ENCODE measurements around the gene NARF. TPM values are rescaled to one million over a fixed set of nuclear protein-coding genes. Genes with fewer than 3 reads are reported as not detected.
A peak's percentile ranks its signal among the peaks of the same experiment; 100 is the strongest.
"Not testable (repeated sequence)": the region's sequence is repeated elsewhere in the genome, so short reads cannot be mapped to it uniquely, and the experiment has no call there.

NARF gene
- total and polyA plus RNA-seq, 2 experiments from 2014 or later, result 43.9 to 91.8 TPM

- no peaks in the 10 kb centered on the region for H3K9me3 ChIP-seq (ENCODE audit: low read depth)
- H3K27ac ChIP-seq, result peak overlapping the region; percentile 93
- DNase-seq (ENCODE audit: low spot score), result no peak
- WGBS (ENCODE audit: low lambda C conversion rate, missing lambda C conversion rate), result 62% methylated on average over 7 of the region's 7 CpGs
- H3K79me2 ChIP-seq, result peaks cover 98% of the 10 kb centered on the region
- no peak for TF ChIP-seq EZH2 (IDR thresholded peaks at IDR 0.05; ENCODE audit: borderline replicate concordance)
- TF ChIP-seq, protein P1, sequence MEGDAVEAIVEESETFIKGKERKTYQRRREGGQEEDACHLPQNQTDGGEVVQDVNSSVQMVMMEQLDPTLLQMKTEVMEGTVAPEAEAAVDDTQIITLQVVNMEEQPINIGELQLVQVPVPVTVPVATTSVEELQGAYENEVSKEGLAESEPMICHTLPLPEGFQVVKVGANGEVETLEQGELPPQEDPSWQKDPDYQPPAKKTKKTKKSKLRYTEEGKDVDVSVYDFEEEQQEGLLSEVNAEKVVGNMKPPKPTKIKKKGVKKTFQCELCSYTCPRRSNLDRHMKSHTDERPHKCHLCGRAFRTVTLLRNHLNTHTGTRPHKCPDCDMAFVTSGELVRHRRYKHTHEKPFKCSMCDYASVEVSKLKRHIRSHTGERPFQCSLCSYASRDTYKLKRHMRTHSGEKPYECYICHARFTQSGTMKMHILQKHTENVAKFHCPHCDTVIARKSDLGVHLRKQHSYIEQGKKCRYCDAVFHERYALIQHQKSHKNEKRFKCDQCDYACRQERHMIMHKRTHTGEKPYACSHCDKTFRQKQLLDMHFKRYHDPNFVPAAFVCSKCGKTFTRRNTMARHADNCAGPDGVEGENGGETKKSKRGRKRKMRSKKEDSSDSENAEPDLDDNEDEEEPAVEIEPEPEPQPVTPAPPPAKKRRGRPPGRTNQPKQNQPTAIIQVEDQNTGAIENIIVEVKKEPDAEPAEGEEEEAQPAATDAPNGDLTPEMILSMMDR (IDR thresholded peaks at IDR 0.05; ENCODE audit: poor library complexity), result no peak
- no peak for TF ChIP-seq EZH2phosphoT487 (IDR thresholded peaks at IDR 0.05; ENCODE audit: low read depth, severe bottlenecking, unreplicated experiment)
- no peaks in the 10 kb centered on the region for H3K9me2 ChIP-seq (replicated peaks; ENCODE audit: insufficient read depth)
- no peaks in the 10 kb centered on the region for H3K36me3 ChIP-seq (replicated peaks; ENCODE audit: insufficient read depth, low read depth)
- H3K4me2 ChIP-seq, result peak overlapping the region; percentile 30
- H3K27me3 ChIP-seq, result no peaks in the 10 kb centered on the region
- peaks cover 43% of the 10 kb centered on the region for H3K4me1 ChIP-seq (ENCODE audit: insufficient read depth)
- H3K4me3 ChIP-seq, result no peak overlapping the region
- no peak overlapping the region for H2AFZ ChIP-seq
- peaks cover 90% of the 10 kb centered on the region for H4K20me1 ChIP-seq (ENCODE audit: insufficient read depth, poor library complexity, severe bottlenecking)
Observed at GRCh38 chr17:82534401-82534812, 75.9 kb downstream of the NARF start.

DNA sequence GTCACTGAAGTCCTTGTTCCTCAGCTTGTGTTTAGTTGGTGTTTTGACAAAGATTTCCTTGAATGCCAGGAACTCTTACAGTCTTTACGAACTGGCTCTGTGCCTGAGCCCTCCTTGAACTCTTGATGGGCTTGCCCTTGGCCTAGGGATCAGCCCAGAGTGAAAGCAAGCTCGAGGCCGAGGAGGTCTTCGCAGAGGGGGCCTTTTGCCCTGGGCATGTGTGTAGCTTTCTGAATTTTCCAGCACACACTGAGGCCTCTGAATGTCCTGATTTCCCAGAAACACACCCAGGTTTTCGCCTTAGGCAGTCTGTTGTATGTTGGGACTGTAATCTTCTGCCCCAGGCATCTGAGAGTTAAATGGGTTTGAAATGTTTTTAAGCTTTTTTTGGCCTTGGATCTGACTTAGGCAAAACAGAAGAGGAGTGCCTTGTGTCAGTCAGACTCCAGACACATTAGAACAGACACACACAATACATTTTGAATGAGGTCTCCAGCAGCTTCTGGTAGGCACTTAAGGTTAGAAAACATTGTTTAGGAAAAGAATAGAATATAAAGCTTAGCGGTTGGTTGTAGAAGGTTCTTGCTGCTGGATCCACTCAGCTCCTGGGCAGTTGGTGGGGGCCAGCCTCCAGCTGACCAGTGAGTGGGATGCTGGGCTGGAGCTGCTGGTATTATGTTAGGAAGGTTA lies 78.1 kb downstream of the NARF start:
- no peak for DNase-seq (ENCODE audit: low spot score)
- no peaks in the 10 kb centered on the region for H3K9me2 ChIP-seq (replicated peaks; ENCODE audit: insufficient read depth)
- no peaks in the 10 kb centered on the region for H3K36me3 ChIP-seq (replicated peaks; ENCODE audit: insufficient read depth, low read depth)
- H3K9me3 ChIP-seq (ENCODE audit: low read depth), result no peaks in the 10 kb centered on the region
- H3K27ac ChIP-seq, result peak overlapping the region; percentile 93
- H3K27me3 ChIP-seq, result no peaks in the 10 kb centered on the region
- TF ChIP-seq EZH2phosphoT487 (IDR thresholded peaks at IDR 0.05; ENCODE audit: low read depth, severe bottlenecking, unreplicated experiment), result no peak
- TF ChIP-seq EZH2 (IDR thresholded peaks at IDR 0.05; ENCODE audit: borderline replicate concordance), result no peak
- TF ChIP-seq, protein P1 (IDR thresholded peaks at IDR 0.05; ENCODE audit: poor library complexity), result no peak
- no peak overlapping the region for H2AFZ ChIP-seq
- peaks cover 28% of the 10 kb centered on the region for H3K4me1 ChIP-seq (ENCODE audit: insufficient read depth)
- 37% methylated on average over 6 of the region's 6 CpGs for WGBS (ENCODE audit: low lambda C conversion rate, missing lambda C conversion rate)
- H3K4me3 ChIP-seq, result no peak overlapping the region
- H3K79me2 ChIP-seq, result peaks cover 98% of the 10 kb centered on the region
- peaks cover 88% of the 10 kb centered on the region for H4K20me1 ChIP-seq (ENCODE audit: insufficient read depth, poor library complexity, severe bottlenecking)
- peak overlapping the region; percentile 57 for H3K4me2 ChIP-seq

- not testable (repeated sequence) for H3K9me2 ChIP-seq (replicated peaks; ENCODE audit: insufficient read depth); DNase-seq (ENCODE audit: low spot score); H3K36me3 ChIP-seq (replicated peaks; ENCODE audit: insufficient read depth, low read depth); H2AFZ ChIP-seq; H3K4me3 ChIP-seq; H3K27me3 ChIP-seq; H3K9me3 ChIP-seq (ENCODE audit: low read depth)
- Histone ChIP-seq H3K4me1 (ENCODE audit: insufficient read depth) (peaks cover 28% of the 10 kb centered on the region), H3K27ac (peak overlapping the region; percentile 93), H4K20me1 (ENCODE audit: insufficient read depth, poor library complexity, severe bottlenecking) (peaks cover 88% of the 10 kb centered on the region), H3K79me2 (peaks cover 98% of the 10 kb centered on the region), H3K4me2 (peak overlapping the region; percentile 57)
- WGBS (ENCODE audit: low lambda C conversion rate, missing lambda C conversion rate), result 90% methylated on average over 9 of the region's 9 CpGs
Observed at GRCh38 chr17:82537228-82537627, 78.7 kb downstream of the NARF start.

GRCh38 chr17:82539076-82539475 lies 80.5 kb downstream of the NARF start:
- H3K27me3 ChIP-seq; H2AFZ ChIP-seq; H3K4me2 ChIP-seq; H3K9me3 ChIP-seq (ENCODE audit: low read depth); H3K4me3 ChIP-seq; DNase-seq (ENCODE audit: low spot score); H3K27ac ChIP-seq; H3K36me3 ChIP-seq (replicated peaks; ENCODE audit: insufficient read depth, low read depth); H3K9me2 ChIP-seq (replicated peaks; ENCODE audit: insufficient read depth): not testable (repeated sequence)
- Histone ChIP-seq H4K20me1 (ENCODE audit: insufficient read depth, poor library complexity, severe bottlenecking) (peaks cover 86% of the 10 kb centered on the region), H3K79me2 (peaks cover 98% of the 10 kb centered on the region), H3K4me1 (ENCODE audit: insufficient read depth) (peaks cover 28% of the 10 kb centered on the region)
- WGBS (ENCODE audit: low lambda C conversion rate, missing lambda C conversion rate), result 94% methylated on average over 16 of the region's 18 CpGs

Small RNA genes within 50 kb of the gene (small RNA-seq; reads per million reads assigned to genes)
- not detected for gene RF00019

Other genes starting within 250 kb of the NARF start
- gene CCDC57, start 245.9 kb upstream of the NARF start, total RNA-seq, result 10.0 and 15.7 TPM in 2 replicates
- 29.8 and 49.5 TPM in 2 replicates for gene CCDC57, start 245.9 kb upstream of the NARF start, polyA plus RNA-seq
- gene SLC16A3, start 229.7 kb upstream of the NARF start, total RNA-seq, result 240 and 290 TPM in 2 replicates
- 114 and 125 TPM in 2 replicates for gene SLC16A3, start 229.7 kb upstream of the NARF start, polyA plus RNA-seq
- 55.7 and 72.5 TPM in 2 replicates for gene CSNK1D, start 185.0 kb upstream of the NARF start, total RNA-seq
- 152 and 193 TPM in 2 replicates for gene CSNK1D, start 185.0 kb upstream of the NARF start, polyA plus RNA-seq
- 0.64 and 1.8 TPM in 2 replicates for gene CD7, start 141.1 kb upstream of the NARF start, total RNA-seq
- gene CD7, start 141.1 kb upstream of the NARF start, polyA plus RNA-seq, result 7.0 and 7.8 TPM in 2 replicates
- gene SECTM1, start 125.0 kb upstream of the NARF start, total RNA-seq, result 9.3 and 9.7 TPM in 2 replicates
- 9.9 and 15.0 TPM in 2 replicates for gene SECTM1, start 125.0 kb upstream of the NARF start, polyA plus RNA-seq
- not detected in 2 replicates for gene TEX19, start 99.5 kb upstream of the NARF start, total RNA-seq
- not detected in 2 replicates for gene TEX19, start 99.5 kb upstream of the NARF start, polyA plus RNA-seq
- gene UTS2R, start 87.0 kb upstream of the NARF start, total RNA-seq, result 0.10 TPM in 1 of 2 replicates, not detected in the other
- not detected in 2 replicates for gene UTS2R, start 87.0 kb upstream of the NARF start, polyA plus RNA-seq
- gene HEXD, start 40.4 kb upstream of the NARF start, total RNA-seq, result 27.7 and 32.6 TPM in 2 replicates
- gene HEXD, start 40.4 kb upstream of the NARF start, polyA plus RNA-seq, result 46.0 and 58.0 TPM in 2 replicates
- 30.5 and 33.4 TPM in 2 replicates for gene OGFOD3, start 40.2 kb upstream of the NARF start, total RNA-seq
- gene OGFOD3, start 40.2 kb upstream of the NARF start, polyA plus RNA-seq, result 25.4 and 25.7 TPM in 2 replicates
- gene CYBC1, start 8.0 kb upstream of the NARF start, total RNA-seq, result 61.9 and 64.6 TPM in 2 replicates
- 76.6 and 81.6 TPM in 2 replicates for gene CYBC1, start 8.0 kb upstream of the NARF start, polyA plus RNA-seq
- 30.2 and 40.9 TPM in 2 replicates for gene FOXK2, start 61.0 kb downstream of the NARF start, total RNA-seq
- gene FOXK2, start 61.0 kb downstream of the NARF start, polyA plus RNA-seq, result 29.5 and 37.7 TPM in 2 replicates
- gene WDR45B, start 189.7 kb downstream of the NARF start, total RNA-seq, result 95.4 and 112 TPM in 2 replicates
- 74.2 and 82.6 TPM in 2 replicates for gene WDR45B, start 189.7 kb downstream of the NARF start, polyA plus RNA-seq
- 20.0 and 22.2 TPM in 2 replicates for gene RAB40B, start 240.0 kb downstream of the NARF start, total RNA-seq
- gene RAB40B, start 240.0 kb downstream of the NARF start, polyA plus RNA-seq, result 22.2 and 27.8 TPM in 2 replicates